ENCODE results near the gene MACROD1.

The MACROD1 gene

DNA sequence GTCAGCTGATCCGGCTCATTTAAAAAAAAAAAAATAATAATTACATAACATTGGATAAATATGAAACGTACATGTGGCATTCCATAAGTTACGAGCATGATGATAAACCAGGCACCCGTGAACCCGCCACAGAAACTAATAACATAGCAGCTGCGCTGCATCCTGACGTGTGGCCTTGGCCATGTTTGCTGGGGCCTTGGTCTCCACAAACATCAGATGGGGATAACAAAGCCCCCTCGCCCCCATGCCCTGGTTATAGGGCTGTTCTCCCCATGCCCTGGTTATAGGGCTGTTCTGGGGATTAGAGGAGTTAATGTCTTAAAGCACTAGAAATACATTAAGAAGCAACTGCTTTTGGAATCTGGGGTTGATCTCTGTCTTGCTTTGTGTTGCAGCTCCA, 93.5 kb downstream of the MACROD1 start:
- no peak for DNase-seq (ENCODE audit: low read depth)

DNA sequence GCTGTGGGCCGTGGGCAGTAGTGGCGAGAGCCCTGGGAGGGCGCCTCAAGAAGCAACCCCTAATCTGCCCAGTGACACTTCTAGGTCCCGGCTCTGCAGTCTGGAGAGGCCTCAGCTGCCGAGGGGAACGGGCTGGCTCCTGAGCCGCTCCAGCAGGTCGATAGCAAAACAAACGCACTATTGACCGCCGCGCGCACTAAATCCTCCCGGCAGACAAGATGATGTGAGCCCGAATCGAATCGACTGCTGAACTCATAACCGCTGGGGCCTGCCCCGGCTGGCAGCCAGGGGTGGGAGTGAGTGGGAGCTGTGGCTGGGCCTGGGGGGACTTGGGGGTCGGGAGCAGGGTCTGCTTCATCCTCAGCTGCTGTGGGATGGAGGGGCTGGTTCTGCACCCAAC, 94.1 kb downstream of the MACROD1 start:
- DNase-seq (ENCODE audit: low read depth), result no peak

DNA sequence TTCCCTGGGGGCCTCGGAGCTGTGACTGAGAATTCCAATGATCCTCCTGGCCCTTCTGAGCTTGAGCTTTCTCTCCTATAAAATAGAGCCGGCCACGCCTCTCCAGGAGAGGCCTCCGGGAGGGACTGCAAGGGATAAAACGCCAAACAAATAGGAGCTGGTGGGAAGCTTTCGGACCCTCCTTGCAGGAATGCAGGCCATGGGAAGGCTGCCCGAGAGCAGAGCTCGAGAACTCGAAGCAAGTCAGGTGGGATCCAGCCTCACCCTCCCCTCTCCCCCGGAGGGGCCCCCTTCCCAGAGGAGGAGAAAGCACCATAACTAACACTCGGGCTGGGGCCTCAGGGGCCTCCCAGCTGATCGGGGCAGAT, 95.6 kb downstream of the MACROD1 start:
- no peak for DNase-seq (ENCODE audit: low read depth)

DNA sequence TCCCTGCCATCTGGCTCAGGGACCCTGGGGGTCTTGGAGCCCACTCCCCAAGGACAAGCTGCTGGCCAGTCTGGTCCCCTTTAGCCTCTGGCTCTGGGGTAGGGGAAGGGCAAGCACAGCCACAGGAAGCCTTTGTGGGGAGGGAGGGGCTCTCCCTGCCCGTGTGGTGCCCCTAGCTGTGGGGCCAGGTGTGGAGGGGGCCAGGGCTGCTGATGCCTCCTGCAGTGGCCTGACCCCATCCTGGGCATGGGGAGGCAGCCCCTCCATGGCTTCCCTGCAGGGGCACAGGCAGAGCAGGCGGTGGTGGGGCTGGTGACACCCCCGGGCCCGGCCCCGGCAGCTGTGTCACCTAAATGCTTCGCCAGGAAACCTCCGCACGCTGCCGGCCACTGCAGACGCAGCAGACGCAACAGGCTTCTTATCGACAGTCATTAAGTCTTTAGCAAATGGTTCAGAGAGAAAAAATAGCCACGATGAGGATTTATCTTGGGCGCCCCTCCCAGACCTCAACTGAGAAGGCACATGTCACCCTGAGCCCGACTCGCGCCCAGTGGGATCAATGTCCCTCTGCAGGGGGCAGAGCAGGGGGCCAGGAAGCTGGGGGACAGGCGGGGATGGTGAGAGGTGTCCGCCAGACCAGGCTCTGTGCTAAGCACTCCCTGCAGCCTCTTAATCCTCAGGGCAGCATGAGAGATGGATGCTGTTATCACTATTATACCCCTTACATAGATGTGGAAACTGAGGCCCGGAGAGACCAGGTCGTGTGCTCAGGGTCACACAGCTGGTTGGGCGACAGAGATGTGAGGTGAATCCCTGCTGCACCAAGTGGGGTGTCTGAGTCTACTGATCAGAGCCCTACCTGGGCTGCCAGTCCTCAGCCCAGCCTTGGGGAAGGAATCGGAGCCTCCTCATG, 96.3 kb downstream of the MACROD1 start:
- no peak for DNase-seq (ENCODE audit: low read depth)

DNA sequence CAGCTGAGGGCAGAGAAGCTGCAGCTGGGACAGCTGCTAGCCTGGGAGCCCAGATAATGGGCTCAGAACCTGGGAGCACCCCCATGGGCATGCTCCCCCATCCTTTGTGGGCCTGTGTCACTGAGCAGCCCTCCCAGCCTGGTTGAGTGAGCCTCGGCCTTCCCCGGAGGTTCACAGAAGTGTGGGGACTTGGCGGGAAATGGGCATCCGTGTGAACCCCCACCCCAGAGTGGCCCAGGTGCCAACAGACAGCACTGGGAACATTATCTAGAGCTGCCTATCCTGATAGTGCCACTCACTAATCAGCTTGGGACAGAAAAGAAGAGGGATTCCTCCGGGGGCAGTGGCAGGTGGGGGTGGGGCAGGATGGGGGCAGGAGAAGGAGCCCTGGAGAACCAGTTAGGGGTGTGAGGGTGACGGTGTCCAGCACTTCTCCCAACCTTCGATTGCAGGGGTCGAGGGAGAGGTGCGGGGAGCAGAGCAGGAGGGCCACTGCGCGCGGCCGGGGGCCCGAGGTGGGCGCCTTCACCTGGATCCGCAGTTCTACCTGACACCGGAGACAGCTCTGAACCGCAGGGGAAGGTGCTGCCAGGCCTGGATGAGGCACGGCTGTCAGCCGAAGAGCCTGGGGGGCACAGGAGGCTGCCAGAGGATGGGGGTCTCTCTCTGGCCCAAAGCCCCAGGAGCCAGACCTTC, 97.1 kb downstream of the MACROD1 start:
- no peak for DNase-seq (ENCODE audit: low read depth)

DNA sequence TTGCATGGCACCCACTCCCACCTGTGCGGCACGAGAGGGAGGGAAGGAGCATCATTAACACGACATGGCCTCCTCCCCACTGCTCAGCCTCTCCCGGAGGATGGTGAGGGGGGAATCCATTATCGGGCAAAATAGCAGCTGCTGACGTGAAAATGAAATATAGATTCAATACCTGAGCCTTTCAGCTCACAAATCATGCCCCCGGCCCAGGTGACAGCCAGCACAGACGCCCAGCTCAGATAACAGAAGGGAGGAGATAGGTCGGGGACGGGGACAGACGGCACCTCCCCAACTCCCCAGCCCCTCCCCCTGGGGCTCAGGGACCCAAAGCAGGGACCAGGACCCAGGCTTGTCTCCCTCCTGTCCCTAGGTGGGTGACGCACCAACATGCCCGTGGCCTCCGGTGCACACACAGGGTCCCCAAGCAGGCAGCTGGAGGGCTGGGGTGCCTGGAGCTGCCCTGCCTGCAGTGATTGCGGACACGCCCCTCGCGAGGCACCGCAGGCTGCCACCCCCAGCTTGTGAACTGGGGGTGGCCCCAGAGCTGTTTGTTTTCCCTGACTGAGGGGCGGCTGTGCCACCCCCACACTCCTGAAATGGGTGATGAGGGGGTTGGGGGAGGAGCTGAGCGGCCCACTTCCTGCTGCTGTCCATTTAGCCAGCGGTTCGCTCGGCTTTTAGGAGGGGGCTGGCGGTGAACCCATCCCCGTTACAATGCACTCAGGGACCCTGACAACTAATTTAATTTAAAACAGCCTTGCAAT, 98.5 kb downstream of the MACROD1 start:
- DNase-seq (ENCODE audit: low read depth), result no peak

DNA sequence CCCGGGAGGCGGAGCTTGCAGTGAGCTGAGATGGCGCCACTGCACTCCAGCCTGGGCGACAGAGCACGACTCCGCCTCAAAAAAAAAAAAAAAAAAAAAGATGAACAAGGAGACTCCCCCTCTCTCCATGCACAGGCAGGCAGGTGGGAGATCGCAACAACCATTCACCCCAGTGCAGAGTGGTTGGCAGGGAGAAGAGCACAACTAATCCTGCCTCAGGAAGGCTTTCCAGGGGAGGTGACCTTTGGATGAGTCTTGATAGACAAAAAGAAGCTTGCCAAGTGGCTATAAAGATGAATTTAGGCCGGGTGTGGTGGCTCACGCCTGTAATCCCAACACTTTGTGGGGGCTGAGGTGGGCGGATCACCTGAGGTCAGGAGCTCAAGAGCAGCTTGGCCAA, 100.2 kb downstream of the MACROD1 start:
- DNase-seq (ENCODE audit: low read depth), result no peak

DNA sequence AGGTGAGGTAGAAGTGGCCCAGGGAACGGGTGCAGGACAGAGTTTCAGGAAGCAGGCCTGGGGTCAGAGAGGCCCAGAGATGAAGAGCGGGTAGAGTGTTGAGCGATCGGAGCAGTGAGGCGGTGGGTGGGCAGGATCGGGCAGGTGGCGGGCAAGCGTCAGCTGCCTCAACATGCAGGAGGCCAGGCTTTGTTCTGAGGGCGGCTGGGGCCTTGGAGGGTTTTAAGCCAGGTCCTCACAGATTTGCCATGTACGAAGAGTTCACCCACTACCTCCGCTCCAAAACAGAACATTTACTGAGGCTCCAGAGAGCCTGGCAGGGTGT, 100.8 kb downstream of the MACROD1 start:
- DNase-seq (ENCODE audit: low read depth), result no peak

DNA sequence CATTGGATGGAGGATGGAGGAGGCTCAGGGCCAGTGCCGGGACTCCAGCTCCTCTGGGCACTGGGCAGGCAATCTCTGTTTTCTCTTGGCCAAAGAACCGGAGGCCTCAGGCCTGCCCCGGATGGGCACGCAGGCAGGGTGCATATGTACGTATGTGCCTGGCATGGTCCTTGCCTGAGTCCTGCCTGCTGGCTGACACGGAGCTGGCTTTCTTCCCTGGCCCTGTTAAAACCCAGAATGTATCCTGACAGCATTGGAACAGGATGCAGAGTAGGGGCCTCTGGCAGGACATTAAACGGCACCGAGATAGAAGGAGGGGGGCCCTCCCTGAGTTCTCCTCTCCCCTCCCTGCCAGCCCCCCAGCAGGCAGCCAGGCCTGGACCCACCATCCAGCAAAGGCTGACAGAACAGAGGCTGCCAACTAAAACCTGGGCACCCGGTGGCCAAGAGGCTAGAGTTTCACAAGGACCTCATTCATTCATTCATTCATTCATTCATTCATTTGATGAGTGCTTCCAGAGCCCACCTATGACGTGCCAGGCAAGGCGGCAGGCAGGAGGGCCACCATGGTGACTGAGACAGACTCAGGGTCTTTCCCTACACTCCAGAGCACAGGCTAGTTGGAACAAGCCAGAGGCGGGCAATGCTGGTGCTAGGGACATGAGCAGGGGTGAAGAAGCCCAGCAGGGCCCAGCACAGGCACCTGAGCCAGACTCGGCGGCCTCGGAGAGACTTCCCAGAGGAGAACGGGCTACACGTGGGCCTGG, 101.4 kb downstream of the MACROD1 start:
- DNase-seq (ENCODE audit: low read depth), result no peak

DNA sequence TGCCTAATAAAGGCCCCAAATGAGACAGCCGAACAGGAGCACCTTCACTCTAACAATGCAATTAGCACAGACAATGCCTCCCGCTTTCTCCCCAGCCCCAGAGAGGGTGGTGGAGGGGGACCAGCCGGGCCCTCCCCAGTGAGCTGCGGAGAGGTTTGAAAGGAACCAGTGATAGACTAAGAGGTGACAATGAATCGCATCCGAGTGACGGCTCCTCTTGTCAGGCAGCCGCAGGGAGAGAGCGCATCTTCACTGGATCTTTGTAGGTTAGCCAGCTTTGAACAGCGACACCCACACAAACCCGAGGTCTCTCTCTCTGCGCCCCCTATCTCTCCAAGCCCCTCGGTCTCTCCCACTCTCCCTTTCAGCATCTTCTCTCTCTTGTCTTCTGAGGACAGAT, 102.1 kb downstream of the MACROD1 start:
- DNase-seq (ENCODE audit: low read depth), result no peak

DNA sequence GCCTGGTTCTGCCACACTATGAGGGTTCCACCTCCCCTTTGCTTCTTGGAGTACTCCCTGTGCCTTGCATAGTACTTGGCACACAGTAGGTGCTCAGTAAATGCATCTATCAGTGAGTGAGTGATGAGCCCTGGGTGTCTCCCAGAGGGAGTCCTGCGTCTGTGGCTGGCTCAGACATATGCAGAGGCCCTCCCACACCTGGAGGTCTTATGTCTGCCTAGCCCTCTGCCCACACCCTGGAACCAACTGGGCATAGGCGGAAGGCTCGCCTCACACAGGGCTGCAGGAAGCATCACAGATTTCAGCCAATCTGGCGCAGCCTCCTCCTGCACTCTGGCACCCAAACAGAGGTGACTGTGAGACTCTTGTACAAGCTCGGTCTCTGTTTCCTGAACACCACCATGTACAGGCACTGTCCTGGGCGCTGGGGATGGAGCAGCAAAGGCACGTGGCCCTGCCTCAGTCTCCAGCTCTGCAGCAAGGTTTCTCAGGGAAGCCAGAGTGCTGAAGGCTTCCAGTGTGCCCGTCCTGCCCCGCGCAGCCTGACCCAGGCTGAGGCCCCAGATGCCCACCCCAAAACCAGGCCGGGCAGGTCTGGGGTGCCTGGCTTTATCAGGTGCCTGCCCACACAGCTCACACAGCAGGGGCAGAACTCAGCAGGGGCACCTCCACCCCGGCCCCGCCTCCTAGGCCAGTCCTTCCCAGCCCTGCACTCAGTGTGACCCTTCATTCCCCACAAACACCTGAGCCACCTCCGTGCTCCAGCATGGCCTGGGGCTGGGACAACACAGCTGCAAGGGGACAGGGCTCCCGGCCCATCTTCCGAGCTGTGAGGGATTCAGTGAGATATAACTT, 103.5 kb downstream of the MACROD1 start:
- no peak for DNase-seq (ENCODE audit: low read depth)

DNA sequence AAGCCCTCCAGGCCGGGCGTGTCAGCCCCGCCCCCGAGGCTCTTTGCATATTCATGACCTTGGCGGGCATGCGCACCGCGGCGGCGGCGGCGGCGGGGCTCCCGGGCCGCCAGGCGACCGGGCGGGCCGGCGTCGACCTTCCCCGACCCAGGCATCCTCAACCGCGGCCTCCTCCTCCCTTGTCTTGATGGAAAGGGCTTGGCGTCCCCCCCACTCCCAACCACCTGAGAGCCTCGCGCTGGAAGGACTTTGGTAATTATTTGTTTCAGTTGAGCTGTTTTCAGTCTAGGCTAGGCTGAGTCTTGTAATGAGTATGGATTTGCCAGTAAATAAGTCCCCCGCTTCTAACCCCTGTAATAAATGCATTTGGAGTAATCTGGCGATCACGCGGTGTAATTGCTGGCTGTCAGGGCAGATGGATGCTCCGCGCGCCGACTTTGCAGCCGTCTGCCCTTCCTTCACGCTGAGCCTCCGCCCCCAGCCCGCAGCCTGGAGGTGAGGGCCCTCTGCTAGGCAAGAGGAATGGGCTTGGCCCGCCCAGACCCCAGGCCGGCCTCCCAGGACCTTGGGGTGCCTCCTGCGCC, 105.0 kb downstream of the MACROD1 start:
- no peak for DNase-seq (ENCODE audit: low read depth)

DNA sequence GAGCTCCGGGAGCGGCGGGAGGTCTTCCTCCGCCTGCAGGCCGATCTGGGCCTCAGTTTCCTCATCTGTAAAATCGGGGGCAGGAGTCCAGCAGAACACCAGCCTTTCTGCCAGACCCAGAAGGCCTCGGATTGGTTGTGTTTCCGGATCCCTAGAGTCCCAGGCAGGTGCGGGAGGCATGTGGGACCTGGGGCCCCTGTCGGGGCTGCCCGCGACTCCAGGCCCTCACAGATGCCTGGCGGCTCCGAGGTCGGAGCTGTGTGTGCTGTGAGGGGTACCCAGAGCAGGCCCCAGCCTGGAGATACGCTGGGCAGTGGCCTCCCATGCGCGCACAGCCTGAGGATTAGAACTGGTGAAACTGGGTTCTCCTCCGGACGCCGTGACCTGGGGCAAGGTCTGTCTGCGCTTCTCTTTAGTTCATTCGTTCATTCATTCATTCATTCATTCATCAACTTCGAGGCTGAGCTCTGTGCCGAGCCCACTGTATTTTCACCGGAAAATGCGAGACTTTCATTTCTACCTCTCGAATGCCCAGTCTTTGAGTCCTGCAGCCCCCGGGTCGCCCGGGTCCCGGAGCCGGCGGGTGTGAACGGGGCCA, 105.6 kb downstream of the MACROD1 start:
- DNase-seq (ENCODE audit: low read depth), result no peak

DNA sequence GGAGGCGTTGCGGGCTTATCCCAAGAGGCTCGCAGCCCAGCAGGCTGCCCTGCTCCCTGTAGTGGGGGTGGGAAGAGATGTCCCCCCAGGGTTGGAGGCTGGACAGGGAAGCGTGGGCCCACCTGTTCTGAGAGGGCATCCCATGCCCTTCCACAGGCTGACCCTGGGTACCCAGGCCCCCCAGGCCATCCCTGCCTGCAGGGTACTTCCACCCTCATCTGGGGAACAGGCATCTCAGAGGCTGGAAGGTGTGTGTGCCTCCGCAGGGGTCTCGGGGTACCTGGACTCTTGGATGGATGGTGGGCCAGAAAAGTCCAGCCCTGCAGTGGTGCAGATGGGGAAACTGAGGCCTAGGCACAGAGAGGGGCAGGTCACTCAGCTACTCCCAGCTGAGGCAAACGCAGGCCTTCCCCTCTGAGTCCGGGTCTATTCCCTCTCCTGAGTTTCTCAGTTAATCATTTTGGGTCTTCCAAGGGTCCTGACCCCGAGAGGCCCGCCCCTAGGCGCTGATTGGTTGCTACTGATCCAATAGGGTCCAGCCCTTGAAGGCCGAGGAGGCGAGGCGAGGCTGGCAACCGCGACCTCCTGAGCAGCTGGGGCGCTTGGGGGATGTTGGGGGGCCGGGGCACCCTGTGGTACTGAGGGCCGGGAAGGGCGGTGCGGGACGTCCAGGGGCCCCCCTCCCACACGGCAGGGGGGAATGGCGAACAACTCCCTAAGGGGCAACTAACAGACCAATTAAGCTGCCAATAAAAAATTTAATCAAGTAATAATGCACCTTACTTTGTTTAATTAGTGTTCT, 106.4 kb downstream of the MACROD1 start:
- DNase-seq (ENCODE audit: low read depth), result no peak

DNA sequence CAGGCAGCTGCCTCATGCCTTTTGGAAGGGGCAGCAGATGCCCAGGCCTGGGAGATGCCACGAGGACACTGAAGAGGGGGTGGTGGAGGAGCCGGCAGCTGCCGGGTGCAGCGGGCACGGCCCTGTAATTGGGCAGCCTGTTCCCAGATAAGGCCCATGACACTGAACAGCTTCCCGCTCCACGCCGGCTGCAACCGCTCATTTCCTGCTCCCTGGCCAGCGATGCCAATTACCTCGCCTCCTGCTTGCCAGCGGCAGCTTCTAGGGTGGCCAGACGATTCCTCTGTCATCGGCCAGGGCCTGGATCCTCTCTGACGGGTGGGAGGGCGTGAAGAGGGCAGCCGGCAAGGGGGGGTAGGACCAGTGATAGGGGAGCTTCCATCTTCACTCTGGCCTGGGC, 107.4 kb downstream of the MACROD1 start:
- no peak for DNase-seq (ENCODE audit: low read depth)

DNA sequence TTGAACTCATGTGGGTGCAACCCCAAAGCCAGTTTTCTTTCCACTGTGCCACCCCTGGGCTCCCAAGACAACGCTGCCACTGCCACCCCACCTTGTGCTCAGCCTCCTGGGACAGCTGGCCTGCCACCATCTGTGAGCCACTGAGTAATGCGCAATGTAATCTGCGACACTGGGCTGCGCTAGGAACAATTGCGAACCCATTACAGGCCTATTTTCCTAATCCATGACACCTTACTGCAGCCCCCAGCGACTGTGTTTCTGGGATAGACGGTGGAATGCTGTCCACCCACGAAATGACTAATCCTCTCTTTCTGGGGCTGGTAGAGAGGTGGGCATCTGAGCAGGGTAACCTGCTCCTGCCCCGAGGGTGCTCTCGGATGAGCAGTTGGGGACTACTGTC, 108.0 kb downstream of the MACROD1 start:
- no peak for DNase-seq (ENCODE audit: low read depth)

DNA sequence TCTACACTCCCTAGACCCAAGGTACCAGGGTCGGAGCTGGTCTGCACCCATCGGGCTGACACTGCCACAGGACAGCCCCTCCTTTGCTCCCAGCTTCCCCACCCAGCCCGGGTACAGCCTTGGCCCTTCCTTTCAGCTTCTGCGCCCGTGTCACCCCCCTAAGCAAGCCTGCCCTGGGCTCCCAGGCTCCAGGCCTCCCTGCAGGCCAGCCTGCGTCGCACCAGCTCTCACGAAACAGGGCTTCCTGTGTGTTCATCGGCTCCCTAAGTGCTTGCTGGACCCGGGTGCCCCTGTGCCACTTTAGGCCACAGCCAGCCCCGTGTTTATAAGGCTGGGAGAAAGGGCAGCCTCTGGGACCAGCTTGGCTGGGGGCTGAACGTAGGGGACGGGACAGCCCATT, 109.1 kb downstream of the MACROD1 start:
- DNase-seq (ENCODE audit: low read depth), result no peak

DNA sequence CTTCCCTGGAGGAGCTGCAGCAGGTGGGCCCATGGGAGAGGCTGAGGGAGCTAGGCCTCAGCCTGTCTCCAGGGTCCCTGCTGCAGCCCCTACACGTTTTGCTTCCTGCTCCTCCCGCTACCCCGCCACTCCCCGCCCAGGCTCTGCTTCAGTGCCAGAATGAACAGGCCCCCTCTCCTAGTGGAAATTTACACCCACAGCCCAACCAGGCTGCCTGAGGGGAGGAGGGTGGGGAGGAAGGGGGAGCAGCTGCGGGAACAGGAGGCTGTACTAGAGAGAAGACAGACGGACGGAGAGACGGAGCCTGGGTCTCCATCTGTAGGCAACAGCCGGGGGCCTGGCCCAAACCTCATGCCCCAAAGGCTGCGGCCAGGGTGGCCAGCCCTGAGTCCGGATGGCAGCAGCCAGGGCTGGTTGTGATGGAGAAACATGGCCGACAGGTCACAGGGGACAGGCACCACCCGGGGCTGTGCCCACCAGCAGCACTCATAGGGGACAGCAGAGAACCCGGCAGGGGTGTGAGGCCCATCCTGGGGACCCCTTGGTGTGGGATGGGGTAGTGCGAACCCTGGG, 109.6 kb downstream of the MACROD1 start:
- DNase-seq (ENCODE audit: low read depth), result no peak

DNA sequence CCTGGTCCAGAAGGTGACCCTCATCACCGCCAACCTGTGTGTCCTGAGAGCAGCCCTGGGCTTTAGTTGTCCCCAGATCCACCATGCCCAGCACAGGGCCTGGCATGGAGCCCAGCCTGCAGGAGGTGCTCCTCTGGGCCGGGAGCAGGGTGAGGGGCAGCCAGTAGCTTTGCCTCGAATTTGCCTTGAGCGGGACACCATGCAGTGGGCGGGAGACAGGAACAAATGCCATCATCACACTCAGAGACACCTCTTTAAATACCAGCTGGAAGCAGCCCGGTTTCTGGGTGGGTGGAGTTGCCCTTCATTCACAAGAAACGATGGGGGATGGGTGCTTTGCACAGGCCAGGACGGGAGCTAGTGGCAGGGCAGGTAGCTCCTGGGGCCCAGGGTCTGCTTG, 110.8 kb downstream of the MACROD1 start:
- no peak for DNase-seq (ENCODE audit: low read depth)
